ENCODE measurements around the gene PPP6R3.
"Not testable (repeated sequence)": the region's sequence is repeated elsewhere in the genome, so short reads cannot be mapped to it uniquely, and the experiment has no call there.

Gene PPP6R3

GRCh38 chr11:68425866-68426380 lies 34.6 kb upstream of the PPP6R3 start:
- H3K27me3 Mint-ChIP-seq = no peaks in the 10 kb centered on the region
- H3K4me1 Mint-ChIP-seq (ENCODE audit: low read depth) = no peaks in the 10 kb centered on the region
- H3K36me3 Mint-ChIP-seq (ENCODE audit: low read depth) = peaks cover 7% of the 10 kb centered on the region
- no peak overlapping the region for H3K4me3 Mint-ChIP-seq
- H3K9me3 Mint-ChIP-seq = peaks cover 25% of the 10 kb centered on the region
- H3K27ac Mint-ChIP-seq = no peak overlapping the region
- intact Hi-C loops (cut with micrococcal nuclease) = no loop called here

GRCh38 chr11:68429661-68430060 lies 30.9 kb upstream of the PPP6R3 start:
- Mint-ChIP-seq H3K4me1 (ENCODE audit: low read depth) (no peaks in the 10 kb centered on the region), H3K4me3 (no peak overlapping the region), H3K9me3 (peaks cover 25% of the 10 kb centered on the region), H3K27me3 (no peaks in the 10 kb centered on the region), H3K36me3 (ENCODE audit: low read depth) (peaks cover 7% of the 10 kb centered on the region), H3K27ac (no peak overlapping the region)
- intact Hi-C loops (cut with micrococcal nuclease) = no loop called here

GRCh38 chr11:68430384-68430783 lies 30.2 kb upstream of the PPP6R3 start:
- Mint-ChIP-seq H3K4me1 (ENCODE audit: low read depth) (no peaks in the 10 kb centered on the region), H3K27ac (no peak overlapping the region), H3K27me3 (no peaks in the 10 kb centered on the region), H3K4me3 (no peak overlapping the region), H3K36me3 (ENCODE audit: low read depth) (peaks cover 7% of the 10 kb centered on the region), H3K9me3 (peaks cover 25% of the 10 kb centered on the region)
- intact Hi-C loops (cut with micrococcal nuclease) = no loop called here

GRCh38 chr11:68430801-68431200 lies 29.8 kb upstream of the PPP6R3 start:
- intact Hi-C loops (cut with micrococcal nuclease) = no loop called here
- peaks cover 25% of the 10 kb centered on the region for H3K9me3 Mint-ChIP-seq
- no peak overlapping the region for H3K4me3 Mint-ChIP-seq
- no peak overlapping the region for H3K27ac Mint-ChIP-seq
- peaks cover 7% of the 10 kb centered on the region for H3K36me3 Mint-ChIP-seq (ENCODE audit: low read depth)
- H3K27me3 Mint-ChIP-seq = no peaks in the 10 kb centered on the region
- H3K4me1 Mint-ChIP-seq (ENCODE audit: low read depth) = no peaks in the 10 kb centered on the region

GRCh38 chr11:68431984-68432645 lies 28.4 kb upstream of the PPP6R3 start:
- H3K27ac Mint-ChIP-seq = no peak overlapping the region
- no peak overlapping the region for H3K4me3 Mint-ChIP-seq
- peaks cover 5% of the 10 kb centered on the region for H3K4me1 Mint-ChIP-seq (ENCODE audit: low read depth)
- H3K9me3 Mint-ChIP-seq = peaks cover 25% of the 10 kb centered on the region
- intact Hi-C loops (cut with micrococcal nuclease) = no loop called here
- H3K27me3 Mint-ChIP-seq = no peaks in the 10 kb centered on the region
- H3K36me3 Mint-ChIP-seq (ENCODE audit: low read depth) = peaks cover 7% of the 10 kb centered on the region

GRCh38 chr11:68432874-68433273 lies 27.7 kb upstream of the PPP6R3 start:
- Mint-ChIP-seq H3K27me3 (no peaks in the 10 kb centered on the region), H3K4me1 (ENCODE audit: low read depth) (peaks cover 13% of the 10 kb centered on the region), H3K4me3 (no peak overlapping the region), H3K27ac (no peak overlapping the region), H3K9me3 (peaks cover 25% of the 10 kb centered on the region), H3K36me3 (ENCODE audit: low read depth) (peaks cover 7% of the 10 kb centered on the region)
- intact Hi-C loops (cut with micrococcal nuclease) = no loop called here

- Mint-ChIP-seq H3K9me3 (peaks cover 19% of the 10 kb centered on the region), H3K36me3 (ENCODE audit: low read depth) (peaks cover 7% of the 10 kb centered on the region)
These were observed 27.0 kb upstream of the PPP6R3 start for GRCh38 chr11:68433541-68433940.

GRCh38 chr11:68434159-68434558 lies 26.4 kb upstream of the PPP6R3 start:
- Mint-ChIP-seq H3K9me3 (peaks cover 13% of the 10 kb centered on the region), H3K4me1 (ENCODE audit: low read depth) (peaks cover 20% of the 10 kb centered on the region)
- H3K36me3 Mint-ChIP-seq (ENCODE audit: low read depth); H3K27ac Mint-ChIP-seq; H3K4me3 Mint-ChIP-seq; intact Hi-C loops (cut with micrococcal nuclease); H3K27me3 Mint-ChIP-seq: not testable (repeated sequence)

More at GRCh38 chr11:68433541-68433940, 27.0 kb upstream of the PPP6R3 start:
- no peaks in the 10 kb centered on the region for H3K27me3 Mint-ChIP-seq
- no peak overlapping the region for H3K27ac Mint-ChIP-seq
- H3K4me3 Mint-ChIP-seq = no peak overlapping the region
- intact Hi-C loops (cut with micrococcal nuclease) = no loop called here
- H3K4me1 Mint-ChIP-seq (ENCODE audit: low read depth) = peaks cover 20% of the 10 kb centered on the region

- intact Hi-C loops (cut with micrococcal nuclease) = no loop called here
- Mint-ChIP-seq H3K4me3 (no peak overlapping the region), H3K9me3 (no peaks in the 10 kb centered on the region), H3K4me1 (ENCODE audit: low read depth) (peaks cover 20% of the 10 kb centered on the region), H3K27me3 (no peaks in the 10 kb centered on the region), H3K36me3 (ENCODE audit: low read depth) (no peaks in the 10 kb centered on the region), H3K27ac (peak overlapping the region; percentile 46)
These were observed 24.2 kb upstream of the PPP6R3 start for GRCh38 chr11:68436162-68436888.

- Mint-ChIP-seq H3K4me3 (no peak overlapping the region), H3K27ac (peak overlapping the region; percentile 56), H3K9me3 (no peaks in the 10 kb centered on the region), H3K4me1 (ENCODE audit: low read depth) (peaks cover 20% of the 10 kb centered on the region), H3K36me3 (ENCODE audit: low read depth) (no peaks in the 10 kb centered on the region), H3K27me3 (no peaks in the 10 kb centered on the region)
- intact Hi-C loops (cut with micrococcal nuclease) = no loop called here
These were observed 23.3 kb upstream of the PPP6R3 start for GRCh38 chr11:68436985-68437926.

- peaks cover 20% of the 10 kb centered on the region for H3K4me1 Mint-ChIP-seq (ENCODE audit: low read depth)
- H3K36me3 Mint-ChIP-seq (ENCODE audit: low read depth) = no peaks in the 10 kb centered on the region
- H3K27me3 Mint-ChIP-seq = no peaks in the 10 kb centered on the region
- peak overlapping the region; percentile 56 for H3K27ac Mint-ChIP-seq
- intact Hi-C loops (cut with micrococcal nuclease) = no loop called here
- no peak overlapping the region for H3K4me3 Mint-ChIP-seq
- no peaks in the 10 kb centered on the region for H3K9me3 Mint-ChIP-seq
These were observed 22.5 kb upstream of the PPP6R3 start for GRCh38 chr11:68437927-68438657.

- Mint-ChIP-seq H3K4me1 (ENCODE audit: low read depth) (peaks cover 20% of the 10 kb centered on the region), H3K4me3 (no peak overlapping the region), H3K36me3 (ENCODE audit: low read depth) (no peaks in the 10 kb centered on the region), H3K27ac (no peak overlapping the region), H3K27me3 (no peaks in the 10 kb centered on the region), H3K9me3 (no peaks in the 10 kb centered on the region)
- intact Hi-C loops (cut with micrococcal nuclease) = no loop called here
These were observed 21.8 kb upstream of the PPP6R3 start for GRCh38 chr11:68438658-68439259.

All from dendritic cell treated with granulocyte-macrophage colony-stimulating factor and Interleukin-4, amounts not matched to agents 40 ng/mL and 50 ng/mL, for 4 days (primary cell).